ENCODE results near the gene MLXIPL.
"Not testable (repeated sequence)": the region's sequence is repeated elsewhere in the genome, so short reads cannot be mapped to it uniquely, and the experiment has no call there.

The MLXIPL gene, protein sequence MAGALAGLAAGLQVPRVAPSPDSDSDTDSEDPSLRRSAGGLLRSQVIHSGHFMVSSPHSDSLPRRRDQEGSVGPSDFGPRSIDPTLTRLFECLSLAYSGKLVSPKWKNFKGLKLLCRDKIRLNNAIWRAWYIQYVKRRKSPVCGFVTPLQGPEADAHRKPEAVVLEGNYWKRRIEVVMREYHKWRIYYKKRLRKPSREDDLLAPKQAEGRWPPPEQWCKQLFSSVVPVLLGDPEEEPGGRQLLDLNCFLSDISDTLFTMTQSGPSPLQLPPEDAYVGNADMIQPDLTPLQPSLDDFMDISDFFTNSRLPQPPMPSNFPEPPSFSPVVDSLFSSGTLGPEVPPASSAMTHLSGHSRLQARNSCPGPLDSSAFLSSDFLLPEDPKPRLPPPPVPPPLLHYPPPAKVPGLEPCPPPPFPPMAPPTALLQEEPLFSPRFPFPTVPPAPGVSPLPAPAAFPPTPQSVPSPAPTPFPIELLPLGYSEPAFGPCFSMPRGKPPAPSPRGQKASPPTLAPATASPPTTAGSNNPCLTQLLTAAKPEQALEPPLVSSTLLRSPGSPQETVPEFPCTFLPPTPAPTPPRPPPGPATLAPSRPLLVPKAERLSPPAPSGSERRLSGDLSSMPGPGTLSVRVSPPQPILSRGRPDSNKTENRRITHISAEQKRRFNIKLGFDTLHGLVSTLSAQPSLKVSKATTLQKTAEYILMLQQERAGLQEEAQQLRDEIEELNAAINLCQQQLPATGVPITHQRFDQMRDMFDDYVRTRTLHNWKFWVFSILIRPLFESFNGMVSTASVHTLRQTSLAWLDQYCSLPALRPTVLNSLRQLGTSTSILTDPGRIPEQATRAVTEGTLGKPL

DNA sequence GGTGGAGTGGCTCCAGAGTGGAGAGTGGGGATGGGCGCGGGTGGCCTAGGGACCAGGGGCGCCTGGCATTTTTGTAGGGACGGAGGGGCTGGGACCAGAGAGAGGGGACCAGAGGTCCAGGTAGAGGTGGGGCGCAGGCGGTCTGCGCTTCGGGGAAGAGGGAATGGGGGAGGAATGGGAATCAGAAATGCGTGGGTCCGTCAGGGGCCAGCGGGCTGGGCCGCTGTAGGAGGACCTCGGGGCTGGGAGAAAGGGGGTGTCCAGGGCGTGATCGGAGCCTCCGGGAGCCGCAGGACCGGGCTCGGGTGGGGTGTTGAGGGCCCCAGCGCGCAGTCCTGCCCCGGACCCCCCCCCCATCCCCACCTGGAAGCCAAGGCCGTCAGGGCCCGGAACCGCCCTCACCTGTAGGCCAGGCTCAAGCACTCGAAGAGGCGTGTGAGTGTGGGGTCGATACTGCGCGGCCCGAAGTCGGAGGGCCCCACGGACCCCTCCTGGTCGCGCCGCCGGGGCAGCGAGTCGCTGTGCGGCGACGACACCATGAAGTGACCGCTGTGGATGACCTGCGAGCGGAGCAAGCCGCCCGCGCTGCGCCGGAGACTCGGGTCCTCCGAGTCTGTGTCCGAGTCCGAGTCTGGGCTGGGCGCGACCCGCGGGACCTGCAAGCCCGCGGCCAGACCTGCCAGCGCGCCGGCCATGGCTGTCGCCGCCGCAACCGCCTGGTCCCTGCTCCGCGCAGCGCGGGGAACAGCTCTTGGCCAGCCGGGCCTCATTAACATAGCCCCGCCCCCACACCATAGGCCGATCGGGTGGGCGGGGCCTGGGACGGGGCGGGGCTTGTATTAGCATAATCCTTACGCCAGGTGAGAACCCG, at the start of gene MLXIPL:
Gene MLXIPL, minus strand, starts transcription at position 725 of the 871 bp plus-strand sequence. Its CDS starts 30 bp downstream, at position 695.
- peaks cover 14% of the 10 kb centered on the region for H3K4me1 Mint-ChIP-seq (ENCODE audit: low read depth)
- no peak within 1 kb of the TSS for H3K27ac Mint-ChIP-seq
- no peaks in the 10 kb centered on the region for H3K9me3 Mint-ChIP-seq
- H3K36me3 Mint-ChIP-seq (ENCODE audit: low read depth) = no peaks in the 10 kb centered on the region
- peaks cover 96% of the 10 kb centered on the region for H3K27me3 Mint-ChIP-seq
- intact Hi-C loops (cut with micrococcal nuclease) = loop anchor here (10.0 kb wide), 1 partner anchor 231 kb away; no protein-coding TSS in a partner anchor
- peak within 1 kb of the TSS; percentile 56 for H3K4me3 Mint-ChIP-seq

DNA sequence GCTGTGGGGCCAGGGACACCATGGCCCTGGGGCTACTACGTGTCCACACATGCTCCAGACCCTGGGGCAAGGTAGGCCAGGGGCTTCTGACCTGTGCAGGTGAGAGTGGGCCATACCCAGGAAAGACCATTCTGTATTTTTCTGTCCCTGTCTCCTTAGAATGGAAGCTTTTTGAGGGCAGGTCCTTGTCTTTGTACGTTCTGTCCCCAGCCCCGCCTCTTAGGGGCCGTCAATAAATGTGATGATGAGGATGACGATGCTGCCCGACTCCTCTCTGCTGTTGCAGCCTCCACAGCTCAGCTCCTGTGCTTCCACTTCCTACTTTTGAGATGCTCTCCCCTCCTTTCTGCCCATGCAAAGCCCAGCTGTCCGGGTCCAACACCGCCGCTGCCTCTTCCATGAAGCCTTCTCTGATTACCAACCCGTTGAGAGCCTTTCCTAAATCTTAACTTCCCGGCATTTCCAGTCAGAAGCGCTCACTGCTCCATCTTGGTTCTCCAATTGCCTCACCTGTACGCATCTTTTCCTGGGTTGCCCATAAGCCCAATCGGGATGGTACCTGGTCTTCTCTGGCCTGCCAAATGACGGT, 47.6 kb upstream of the MLXIPL start:
- Mint-ChIP-seq H3K27me3 (peaks cover 62% of the 10 kb centered on the region), H3K9me3 (no peaks in the 10 kb centered on the region), H3K4me1 (ENCODE audit: low read depth) (peaks cover 17% of the 10 kb centered on the region), H3K36me3 (ENCODE audit: low read depth) (no peaks in the 10 kb centered on the region), H3K27ac (no peak overlapping the region), H3K4me3 (no peak overlapping the region)
- intact Hi-C loops (cut with micrococcal nuclease) = no loop called here

DNA sequence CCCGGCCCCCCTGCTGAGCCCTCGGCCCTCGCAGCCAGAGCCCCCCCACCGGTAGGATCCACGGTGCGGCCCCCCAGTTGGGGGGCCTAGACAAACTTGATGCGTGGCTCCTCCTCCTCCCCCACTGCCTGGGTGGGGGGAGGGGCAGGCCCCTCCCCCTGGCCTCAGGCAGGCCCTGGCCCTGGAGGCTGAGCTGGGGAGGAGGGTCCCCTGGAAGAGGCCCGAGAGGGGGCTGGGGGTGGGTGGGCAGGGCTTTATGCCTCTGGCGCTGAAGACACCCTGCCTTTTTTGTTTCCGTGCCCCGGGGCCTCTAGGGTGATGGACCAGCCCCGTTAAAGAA, 47.0 kb upstream of the MLXIPL start:
- intact Hi-C loops (cut with micrococcal nuclease) = no loop called here
- no peak overlapping the region for H3K27ac Mint-ChIP-seq
- H3K9me3 Mint-ChIP-seq = no peaks in the 10 kb centered on the region
- peaks cover 66% of the 10 kb centered on the region for H3K27me3 Mint-ChIP-seq
- peaks cover 17% of the 10 kb centered on the region for H3K4me1 Mint-ChIP-seq (ENCODE audit: low read depth)
- H3K36me3 Mint-ChIP-seq (ENCODE audit: low read depth) = no peaks in the 10 kb centered on the region
- no peak overlapping the region for H3K4me3 Mint-ChIP-seq

DNA sequence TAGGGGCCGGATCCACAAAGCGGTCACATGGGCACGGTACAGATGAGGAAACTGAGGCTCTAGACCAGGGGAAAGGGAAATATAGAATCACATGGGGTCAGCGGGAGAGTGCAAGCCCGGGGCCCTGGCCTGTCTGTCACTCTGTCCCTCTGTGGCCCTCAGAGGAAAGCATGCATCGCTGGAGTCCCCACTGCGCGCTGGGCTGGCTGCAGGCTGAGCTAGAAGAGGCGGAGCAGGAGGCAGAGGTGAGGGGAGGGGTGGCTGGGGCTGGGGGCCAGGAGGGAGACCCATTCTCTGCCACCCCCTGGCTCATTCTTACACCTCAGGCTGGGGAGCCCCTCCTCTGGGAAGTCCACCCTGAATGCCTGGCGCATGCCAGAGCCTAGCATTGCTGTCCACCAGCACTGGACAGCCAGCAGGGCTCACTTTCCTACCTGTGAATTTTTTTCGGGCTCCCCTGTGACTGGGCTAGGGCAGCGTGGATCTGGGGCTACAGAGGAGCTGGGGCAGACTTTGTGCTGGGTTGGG, 45.6 kb upstream of the MLXIPL start:
- Mint-ChIP-seq H3K4me1 (ENCODE audit: low read depth) (peaks cover 22% of the 10 kb centered on the region), H3K4me3 (no peak overlapping the region), H3K36me3 (ENCODE audit: low read depth) (no peaks in the 10 kb centered on the region), H3K9me3 (no peaks in the 10 kb centered on the region), H3K27ac (no peak overlapping the region), H3K27me3 (peaks cover 76% of the 10 kb centered on the region)
- intact Hi-C loops (cut with micrococcal nuclease) = loop anchor here (5.0 kb wide), 2 partner anchors 47 to 63 kb away; partner anchors contain the start of gene STX1A

DNA sequence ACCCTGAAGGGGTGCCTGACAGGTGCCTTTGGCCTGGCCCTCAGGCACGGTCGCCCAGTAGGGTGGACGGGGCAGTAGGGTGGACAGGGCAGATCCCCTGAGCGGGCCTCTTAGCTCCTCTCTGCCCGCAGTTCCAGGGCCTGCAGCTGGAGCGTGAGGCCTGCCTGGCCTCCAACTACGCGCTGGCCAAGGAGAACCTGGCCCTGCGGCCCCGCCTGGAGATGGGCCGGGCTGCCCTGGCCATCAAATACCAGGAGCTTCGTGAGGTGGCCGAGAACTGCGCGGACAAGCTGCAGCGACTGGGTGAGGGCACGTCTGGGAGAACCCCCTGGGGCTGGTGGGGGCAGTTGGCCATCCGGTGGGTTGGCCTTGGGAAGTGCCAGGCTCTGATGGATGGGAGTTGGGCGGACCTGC, 45.0 kb upstream of the MLXIPL start:
- peaks cover 22% of the 10 kb centered on the region for H3K4me1 Mint-ChIP-seq (ENCODE audit: low read depth)
- peaks cover 79% of the 10 kb centered on the region for H3K27me3 Mint-ChIP-seq
- H3K36me3 Mint-ChIP-seq (ENCODE audit: low read depth) = no peaks in the 10 kb centered on the region
- H3K27ac Mint-ChIP-seq = no peak overlapping the region
- H3K4me3 Mint-ChIP-seq = no peak overlapping the region
- intact Hi-C loops (cut with micrococcal nuclease) = loop anchor here (5.0 kb wide), 2 partner anchors 48 to 62 kb away; partner anchors contain the start of gene STX1A
- no peaks in the 10 kb centered on the region for H3K9me3 Mint-ChIP-seq

DNA sequence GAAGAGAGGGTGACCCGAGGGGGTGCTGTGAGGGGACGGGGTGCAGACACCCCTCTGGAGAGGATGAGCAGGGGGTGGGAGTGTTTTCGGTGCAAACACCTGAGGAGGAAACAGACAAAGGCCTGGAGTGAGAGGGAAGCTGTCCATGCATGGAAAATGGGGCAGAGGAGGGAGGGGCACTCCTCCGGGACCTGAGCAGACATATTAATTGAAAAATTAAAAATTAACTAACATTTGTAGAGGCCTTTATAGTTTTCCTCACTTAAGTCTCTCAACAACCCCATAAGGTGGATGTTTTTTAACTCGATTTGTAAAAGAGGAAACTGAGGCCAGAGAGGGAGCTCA, 44.5 kb upstream of the MLXIPL start:
- Mint-ChIP-seq H3K4me3 (no peak overlapping the region), H3K36me3 (ENCODE audit: low read depth) (no peaks in the 10 kb centered on the region), H3K4me1 (ENCODE audit: low read depth) (peaks cover 22% of the 10 kb centered on the region), H3K27me3 (peaks cover 82% of the 10 kb centered on the region), H3K27ac (no peak overlapping the region), H3K9me3 (no peaks in the 10 kb centered on the region)
- intact Hi-C loops (cut with micrococcal nuclease) = loop anchor here (5.0 kb wide), 2 partner anchors 48 to 62 kb away; partner anchors contain the start of gene STX1A

DNA sequence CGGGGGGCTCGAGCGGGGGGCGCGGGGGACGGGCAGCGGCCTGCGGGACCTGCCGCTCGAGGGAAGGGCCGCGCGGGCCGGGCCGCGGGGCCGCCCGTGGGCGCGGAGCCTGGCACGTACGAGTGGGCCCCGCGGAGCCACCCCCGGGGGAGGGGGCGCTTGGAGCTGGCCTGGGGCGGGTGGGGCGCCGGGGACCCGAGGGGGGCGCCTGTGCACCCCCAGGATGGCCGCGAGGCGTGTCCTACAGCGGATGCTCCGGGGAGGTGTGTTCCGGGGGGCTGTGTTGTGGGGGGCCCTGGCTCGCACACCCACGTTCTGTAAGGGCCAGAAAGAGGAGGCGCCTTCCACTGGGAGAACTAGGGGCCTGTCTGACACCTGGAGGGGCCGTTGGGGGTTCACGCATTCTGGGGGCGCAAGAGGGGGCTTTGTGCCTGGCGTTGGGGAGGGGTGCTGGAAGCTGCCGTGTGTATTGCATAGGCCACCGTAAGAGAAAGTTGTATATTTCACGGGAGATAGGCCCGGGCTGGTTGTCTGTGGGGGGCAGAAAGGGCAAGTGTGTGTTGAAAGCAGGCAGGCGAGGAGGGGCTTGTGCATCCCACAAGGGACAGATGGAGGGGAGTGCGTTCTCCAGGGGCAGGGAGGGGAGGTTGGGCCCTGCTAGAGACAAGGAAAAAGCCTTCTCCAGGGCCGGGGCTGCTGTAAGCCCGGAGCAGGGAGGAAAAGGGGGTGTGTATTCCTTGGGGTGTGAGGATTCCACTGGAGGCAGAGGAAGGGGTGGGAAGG, 44.0 kb upstream of the MLXIPL start:
- peaks cover 82% of the 10 kb centered on the region for H3K27me3 Mint-ChIP-seq
- no peaks in the 10 kb centered on the region for H3K36me3 Mint-ChIP-seq (ENCODE audit: low read depth)
- no peak overlapping the region for H3K27ac Mint-ChIP-seq
- H3K4me1 Mint-ChIP-seq (ENCODE audit: low read depth) = peaks cover 22% of the 10 kb centered on the region
- intact Hi-C loops (cut with micrococcal nuclease) = loop anchor here (5.0 kb wide), 2 partner anchors 49 to 61 kb away; partner anchors contain the start of gene STX1A
- peaks cover 4% of the 10 kb centered on the region for H3K9me3 Mint-ChIP-seq
- H3K4me3 Mint-ChIP-seq = no peak overlapping the region

DNA sequence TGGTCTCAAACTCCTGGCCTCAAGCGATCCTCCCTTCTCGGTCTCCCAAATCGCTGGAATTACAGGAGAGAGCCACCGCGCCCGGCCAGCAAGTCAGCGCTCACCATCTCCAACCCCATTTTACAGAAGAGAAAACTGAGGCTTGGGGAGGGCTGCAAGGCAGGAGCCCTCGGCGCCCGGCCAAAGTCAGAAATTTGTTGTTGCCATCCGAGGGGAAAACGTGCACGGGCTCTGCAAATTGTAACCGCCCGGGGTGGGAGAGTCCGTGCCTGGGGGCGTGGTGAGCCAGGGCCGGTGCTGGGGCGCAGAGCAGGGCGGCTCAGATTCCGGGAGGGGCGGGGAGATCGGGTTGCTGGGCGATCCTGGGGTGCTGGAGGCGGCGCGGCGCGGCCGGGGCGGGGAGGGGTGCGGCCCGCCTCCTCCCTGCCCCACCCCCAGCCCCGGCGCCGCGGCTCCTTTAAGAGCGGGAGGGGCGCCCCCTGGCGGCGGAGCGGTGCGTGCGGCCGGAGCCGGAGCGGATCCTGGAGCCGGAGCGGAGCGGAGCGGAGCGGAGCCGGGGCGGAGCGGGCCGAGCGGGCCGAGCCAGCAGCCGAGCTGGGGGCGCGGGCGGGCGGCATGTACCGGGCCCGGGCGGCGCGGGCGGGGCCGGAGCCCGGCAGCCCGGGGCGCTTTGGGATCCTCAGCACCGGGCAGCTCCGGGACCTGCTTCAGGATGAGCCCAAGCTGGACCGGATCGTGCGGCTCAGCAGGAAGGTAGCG, 43.2 kb upstream of the MLXIPL start, which contains the start of gene VPS37D:
Gene VPS37D, plus strand, starts transcription at position 488 of the 759 bp plus-strand sequence. Its CDS starts 128 bp downstream, at position 616.
- Mint-ChIP-seq H3K27me3 (peaks cover 83% of the 10 kb centered on the region), H3K27ac (no peak within 1 kb of the TSS), H3K9me3 (peaks cover 11% of the 10 kb centered on the region), H3K4me3 (peak within 1 kb of the TSS; percentile 63), H3K36me3 (ENCODE audit: low read depth) (no peaks in the 10 kb centered on the region), H3K4me1 (ENCODE audit: low read depth) (peaks cover 22% of the 10 kb centered on the region)
- intact Hi-C loops (cut with micrococcal nuclease) = loop anchor here (1.0 to 5.0 kb wide), 3 partner anchors 16 to 60 kb away; partner anchors contain the start of genes BUD23, DNAJC30 and STX1A

DNA sequence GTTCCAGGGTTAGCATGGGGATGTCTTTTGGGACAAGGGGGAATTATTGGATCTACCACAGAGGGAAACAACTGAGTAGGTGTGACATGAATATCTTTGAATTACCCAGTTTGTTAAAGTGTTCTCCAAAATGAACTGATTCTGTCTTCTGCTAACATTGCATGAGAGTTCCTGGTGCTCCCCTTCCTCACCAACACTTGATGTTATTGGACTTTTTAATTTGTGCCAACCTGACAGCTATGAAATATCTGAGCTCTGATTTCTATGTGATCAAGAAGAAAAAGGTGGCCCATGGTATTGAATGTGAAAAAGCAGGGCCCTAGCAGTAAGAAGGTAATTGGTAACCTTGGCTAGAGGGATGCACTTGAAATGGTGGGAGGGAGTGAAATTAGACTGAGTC, 38.7 kb upstream of the MLXIPL start:
- Mint-ChIP-seq H3K36me3 (ENCODE audit: low read depth) (no peaks in the 10 kb centered on the region), H3K27ac (no peak overlapping the region), H3K4me3 (no peak overlapping the region), H3K9me3 (peaks cover 11% of the 10 kb centered on the region), H3K27me3 (peaks cover 78% of the 10 kb centered on the region), H3K4me1 (ENCODE audit: low read depth) (peaks cover 9% of the 10 kb centered on the region)
- intact Hi-C loops (cut with micrococcal nuclease) = no loop called here

DNA sequence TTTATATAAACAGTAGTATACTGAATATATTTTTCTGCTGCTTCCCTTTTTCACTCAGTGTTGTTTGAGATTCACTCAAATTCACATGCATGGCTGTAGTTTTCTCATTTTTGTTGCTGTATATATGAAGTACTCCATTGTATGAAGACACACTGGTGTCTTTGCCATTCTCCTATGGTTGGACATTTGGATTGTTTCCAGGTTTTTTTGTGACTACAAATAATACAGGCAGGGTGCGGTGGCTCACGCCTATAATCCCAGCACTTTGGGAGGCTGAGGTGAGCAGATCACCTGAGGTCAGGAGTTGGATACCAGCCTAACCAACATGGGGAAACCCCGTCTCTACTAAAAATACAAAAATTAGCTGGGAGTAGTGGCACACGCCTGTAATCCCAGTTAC, 36.3 kb upstream of the MLXIPL start:
- H3K4me1 Mint-ChIP-seq (ENCODE audit: low read depth); H3K4me3 Mint-ChIP-seq; H3K36me3 Mint-ChIP-seq (ENCODE audit: low read depth); H3K27ac Mint-ChIP-seq; intact Hi-C loops (cut with micrococcal nuclease): not testable (repeated sequence)
- Mint-ChIP-seq H3K9me3 (peaks cover 11% of the 10 kb centered on the region), H3K27me3 (peaks cover 73% of the 10 kb centered on the region)

DNA sequence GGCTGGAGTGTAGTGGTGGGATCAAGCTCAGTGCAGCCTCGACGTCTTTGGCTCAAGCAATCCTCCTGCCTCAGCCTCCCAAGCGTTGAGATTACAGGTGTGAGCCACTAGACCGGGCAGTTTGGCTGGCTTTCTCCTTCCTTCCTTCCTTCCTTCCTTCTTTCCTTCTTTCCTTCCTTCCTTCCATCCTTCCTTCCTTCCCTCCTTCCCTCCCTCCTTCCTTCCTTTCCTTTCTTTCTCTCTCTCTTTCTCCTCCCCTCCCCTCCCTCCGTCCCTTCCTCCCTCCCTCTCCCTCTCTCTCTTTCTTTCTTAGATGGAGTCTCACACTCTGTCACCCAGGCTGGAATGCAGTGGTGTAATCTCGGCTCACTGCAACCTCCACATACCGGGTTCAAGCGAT, 35.7 kb upstream of the MLXIPL start:
- Mint-ChIP-seq H3K4me1 (ENCODE audit: low read depth) (peaks cover under 1% of the 10 kb centered on the region), H3K27me3 (peaks cover 74% of the 10 kb centered on the region), H3K9me3 (peaks cover 11% of the 10 kb centered on the region), H3K27ac (no peak overlapping the region), H3K4me3 (no peak overlapping the region), H3K36me3 (ENCODE audit: low read depth) (no peaks in the 10 kb centered on the region)
- intact Hi-C loops (cut with micrococcal nuclease) = no loop called here

DNA sequence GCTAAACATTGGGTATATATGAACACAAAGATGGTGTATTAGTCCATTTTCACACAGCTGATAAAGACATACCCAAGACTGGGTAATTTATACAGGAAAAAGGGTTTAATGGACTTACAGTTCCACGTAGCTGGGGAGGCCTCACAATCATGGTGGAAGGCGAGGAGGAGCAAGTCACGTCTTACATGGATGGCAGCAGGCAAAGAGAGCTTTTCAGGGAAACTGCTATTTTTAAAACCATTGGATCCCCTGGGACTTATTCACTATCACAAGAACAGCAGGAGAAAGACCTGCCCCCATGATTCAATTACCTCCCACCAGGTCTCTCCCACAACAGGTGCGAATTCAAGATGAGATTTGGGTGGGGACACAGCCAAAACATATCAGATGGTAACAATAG, 31.0 kb upstream of the MLXIPL start:
- intact Hi-C loops (cut with micrococcal nuclease); H3K4me1 Mint-ChIP-seq (ENCODE audit: low read depth); H3K4me3 Mint-ChIP-seq; H3K9me3 Mint-ChIP-seq; H3K27ac Mint-ChIP-seq; H3K36me3 Mint-ChIP-seq (ENCODE audit: low read depth): not testable (repeated sequence)
- peaks cover 58% of the 10 kb centered on the region for H3K27me3 Mint-ChIP-seq
